Esophagus squamous epithelium (tissue), 5 donors: Measurements from ENCODE around the gene AEBP2. TPM values are rescaled to one million over a fixed set of nuclear protein-coding genes. Genes with fewer than 3 reads are reported as not detected.

ENCODE experiments used
- DNase-seq: peaks from one replicate; lab custom pipeline; 2025; lab: John Stamatoyannopoulos, UW
- H3K27ac ChIP-seq, 4 donors: fragments of 200-600 bp; sonication (generic); one replicate each; pipeline ENCODE4 v1.5.1; 2016 to 2019; ENCODE audit warnings: mild to moderate bottlenecking in 1 of 4
- H3K27me3 ChIP-seq, 4 donors: fragments of 200-600 bp; sonication (generic); 1 replicate in 3 of 4; 2 replicates in 1 of 4; pipeline versions ENCODE4 v1.5.1 to v1.6.0; 2017 to 2021; ENCODE audit warnings: antibody characterized with exemption in 1 of 4
- H3K36me3 ChIP-seq, 3 donors: fragments of 200-600 bp; sonication (generic); one replicate each; pipeline ENCODE4 v1.5.1; 2016 to 2019
- H3K4me1 ChIP-seq, 3 donors: fragments of 200-600 bp; sonication (generic); one replicate each; pipeline ENCODE4 v1.5.1; 2017 to 2019
- H3K4me3 ChIP-seq, 4 donors: fragments of 200-600 bp; sonication (generic); 1 replicate in 3 of 4; 2 replicates in 1 of 4; pipeline ENCODE4 v1.5.1; 2016 to 2019; ENCODE audit warnings: mild to moderate bottlenecking in 2 of 4, moderate library complexity in 1 of 4
- H3K9me3 ChIP-seq, 3 donors: fragments of 200-600 bp; sonication (generic); one replicate each; pipeline ENCODE4 v1.5.1; 2016 to 2019
- POLR2A ChIP-seq, 4 donors: fragments of 450-650 bp; IDR thresholded peaks; one replicate each; pipeline ENCODE4 v1.6.1; 2017; ENCODE audit warnings: antibody characterized with exemption in 4 of 4, mild to moderate bottlenecking in 4 of 4, moderate library complexity in 3 of 4
- WGBS, 2 donors: methylation state at CpG; one replicate each; pipeline ENCODE4 v1.1.5; 2018; 5-methylcytosine and 5-hydroxymethylcytosine counted together
- intact Hi-C: fragments of 100-400 bp; cut with DNase I; formaldehyde crosslinking; loops from one replicate; pipeline ENCODE4 v1.15.0; 2022
- total RNA-seq, 4 donors: library from RNA; depleted of rRNA; stranded (reverse); fragments of >200 nt; gene quantifications; one replicate each; pipeline ENCODE4 v1.1.0, GENCODE V29; 2016
- TF ChIP-seq, protein P1 (sequence below), 6 experiments: fragments of 450-650 bp in 4 of 6; fragments of 200-600 bp in 2 of 6; sonication (generic) in 2 of 6; IDR thresholded peaks; one replicate each; pipeline ENCODE4 v1.5.1; 2016 to 2019; ENCODE audit warnings: antibody characterized with exemption in 6 of 6, mild to moderate bottlenecking in 4 of 6, moderate library complexity in 4 of 6
- donor health status: DM: yes; HTN: yes; CAD: no.

The AEBP2 gene
- total RNA-seq, 4 donors from 2014 or later, result 26.8 to 50.2 (median 33.4) TPM

- Histone ChIP-seq H3K27me3 (no peaks in the 10 kb centered on the region), H3K4me3 (no peak overlapping the region), H3K4me1 (peaks cover 0 to 12% (median 8%) of the 10 kb centered on the region in 3 donors), H3K27ac (no peak overlapping the region), H3K36me3 (peaks cover 0 to 4% (median 0%) of the 10 kb centered on the region in 3 donors), H3K9me3 (no peaks in the 10 kb centered on the region)
- TF ChIP-seq POLR2A (IDR thresholded peaks at IDR 0.05), result no peak
- DNase-seq, result no peak
- intact Hi-C loops, result no loop called here
- WGBS, 2 donors, result 94 to 96% methylated on average over 2 of the region's 2 CpGs
These were observed 89.5 kb downstream of the AEBP2 start for GRCh38 chr12:19528750-19529149.

GRCh38 chr12:19529951-19530636, 90.8 kb downstream of the AEBP2 start:
- Histone ChIP-seq H3K4me1 (peaks cover 0 to 12% (median 8%) of the 10 kb centered on the region in 3 donors), H3K36me3 (no peaks in the 10 kb centered on the region), H3K4me3 (no peak overlapping the region), H3K27me3 (no peaks in the 10 kb centered on the region), H3K9me3 (no peaks in the 10 kb centered on the region), H3K27ac (no peak overlapping the region)
- DNase-seq, result no peak
- intact Hi-C loops, result no loop called here
- WGBS, 2 donors, result 72 to 73% methylated on average over 6 of the region's 6 CpGs
- TF ChIP-seq, protein P1, sequence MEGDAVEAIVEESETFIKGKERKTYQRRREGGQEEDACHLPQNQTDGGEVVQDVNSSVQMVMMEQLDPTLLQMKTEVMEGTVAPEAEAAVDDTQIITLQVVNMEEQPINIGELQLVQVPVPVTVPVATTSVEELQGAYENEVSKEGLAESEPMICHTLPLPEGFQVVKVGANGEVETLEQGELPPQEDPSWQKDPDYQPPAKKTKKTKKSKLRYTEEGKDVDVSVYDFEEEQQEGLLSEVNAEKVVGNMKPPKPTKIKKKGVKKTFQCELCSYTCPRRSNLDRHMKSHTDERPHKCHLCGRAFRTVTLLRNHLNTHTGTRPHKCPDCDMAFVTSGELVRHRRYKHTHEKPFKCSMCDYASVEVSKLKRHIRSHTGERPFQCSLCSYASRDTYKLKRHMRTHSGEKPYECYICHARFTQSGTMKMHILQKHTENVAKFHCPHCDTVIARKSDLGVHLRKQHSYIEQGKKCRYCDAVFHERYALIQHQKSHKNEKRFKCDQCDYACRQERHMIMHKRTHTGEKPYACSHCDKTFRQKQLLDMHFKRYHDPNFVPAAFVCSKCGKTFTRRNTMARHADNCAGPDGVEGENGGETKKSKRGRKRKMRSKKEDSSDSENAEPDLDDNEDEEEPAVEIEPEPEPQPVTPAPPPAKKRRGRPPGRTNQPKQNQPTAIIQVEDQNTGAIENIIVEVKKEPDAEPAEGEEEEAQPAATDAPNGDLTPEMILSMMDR (IDR thresholded peaks at IDR 0.05), result no peak
- TF ChIP-seq POLR2A (IDR thresholded peaks at IDR 0.05), result no peak

DNA sequence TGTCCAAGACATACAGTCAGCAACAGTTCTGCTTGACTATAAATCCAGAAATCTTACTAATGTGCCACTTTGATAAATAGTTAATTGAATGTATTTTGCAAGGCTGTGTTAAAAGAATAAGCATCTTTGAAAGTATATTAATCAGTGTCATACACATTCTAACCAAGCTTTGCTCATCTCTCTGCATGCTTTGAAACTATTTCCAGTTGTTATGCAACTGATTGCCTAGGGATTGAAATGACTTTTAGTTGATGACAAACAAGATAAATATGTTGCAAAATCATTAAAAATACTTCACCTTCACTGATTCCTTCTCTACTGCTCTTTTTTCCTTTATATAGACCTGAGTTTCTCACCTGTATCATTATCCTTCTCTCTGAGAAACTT, 91.3 kb downstream of the AEBP2 start:
- Histone ChIP-seq H3K36me3 (no peaks in the 10 kb centered on the region), H3K27me3 (no peaks in the 10 kb centered on the region), H3K4me1 (peaks cover 0 to 12% (median 8%) of the 10 kb centered on the region in 3 donors), H3K27ac (no peak overlapping the region), H3K4me3 (no peak overlapping the region), H3K9me3 (peaks cover 0 to 3% (median 0%) of the 10 kb centered on the region in 3 donors)
- no peak for DNase-seq
- intact Hi-C loops, result no loop called here
- TF ChIP-seq, protein P1 (IDR thresholded peaks at IDR 0.05), result no peak

DNA sequence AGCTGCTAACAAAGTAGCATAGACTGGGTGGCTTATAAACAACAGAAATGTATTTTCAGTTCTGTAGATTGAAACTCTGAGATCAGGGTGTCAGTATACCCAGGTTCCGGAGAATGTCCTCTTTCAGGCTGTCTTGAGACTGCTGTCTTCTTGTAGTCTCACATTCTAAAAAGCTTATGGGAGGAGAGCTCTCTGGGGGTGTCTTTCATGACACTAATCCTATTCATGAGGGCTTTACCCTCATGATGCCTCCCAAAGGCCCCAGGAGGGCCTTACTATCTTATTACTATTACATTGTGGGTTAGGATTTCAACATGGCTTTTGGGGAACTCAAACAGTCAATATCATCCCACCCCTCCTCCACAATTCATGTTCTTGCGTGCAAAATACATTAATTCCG, 94.3 kb downstream of the AEBP2 start:
- H3K4me3 ChIP-seq, result no peak overlapping the region
- TF ChIP-seq, protein P1 (IDR thresholded peaks at IDR 0.05), result no peak
- TF ChIP-seq POLR2A (IDR thresholded peaks at IDR 0.05), result no peak
- no peak for DNase-seq
- peaks cover 0 to 11% (median 0%) of the 10 kb centered on the region in 3 donors for H3K9me3 ChIP-seq
- H3K27ac ChIP-seq, result no peak overlapping the region
- 93 to 97% methylated on average over 3 of the region's 3 CpGs for WGBS, 2 donors
- intact Hi-C loops, result no loop called here
- no peaks in the 10 kb centered on the region for H3K27me3 ChIP-seq
- H3K4me1 ChIP-seq, result peaks cover 0 to 12% (median 8%) of the 10 kb centered on the region in 3 donors
- no peaks in the 10 kb centered on the region for H3K36me3 ChIP-seq

GRCh38 chr12:19539071-19539470, 99.8 kb downstream of the AEBP2 start:
- Histone ChIP-seq H3K27ac (peak overlapping the region in 1 of 4 donors; percentile 39), H3K4me3 (no peak overlapping the region), H3K4me1 (peaks cover 0 to 11% (median 0%) of the 10 kb centered on the region in 3 donors), H3K36me3 (peaks cover 0 to 1% (median 0%) of the 10 kb centered on the region in 3 donors), H3K27me3 (no peaks in the 10 kb centered on the region), H3K9me3 (peaks cover 0 to 11% (median 0%) of the 10 kb centered on the region in 3 donors)
- intact Hi-C loops, result loop anchor here (5.0 kb wide), 1 partner anchor 172 kb away; no protein-coding TSS in a partner anchor
- DNase-seq, result no peak
- TF ChIP-seq, protein P1 (IDR thresholded peaks at IDR 0.05), result no peak
- TF ChIP-seq POLR2A (IDR thresholded peaks at IDR 0.05), result no peak
